Fibroblast of lung (primary cell): ENCODE measurements around the gene MYL10.

Source experiments
- CTCF ChIP-seq, 2 donors: IDR thresholded peaks in 1 of 2; conservative IDR thresholded peaks in 1 of 2; 1 replicate in 1 of 2; 2 replicates in 1 of 2; pipeline ENCODE4 v1.5.1; 2011 to 2012; ENCODE audit warnings: low read length in 2 of 2, control low read depth in 1 of 2, inconsistent platforms in 1 of 2, low read depth in 1 of 2, mild to moderate bottlenecking in 1 of 2
- EZH2 ChIP-seq: IDR thresholded peaks from 2 replicates; pipeline ENCODE4 v1.5.1; 2012; ENCODE audit warnings: low read length, control low read depth, mild to moderate bottlenecking; ENCODE audit errors: missing control alignments

GRCh38 chr7:101651112-101651511 lies 22.0 kb upstream of the MYL10 start:
- TF ChIP-seq EZH2: no peak
- TF ChIP-seq CTCF (conservative IDR thresholded peaks at IDR 0.05 in 1 of 2, IDR thresholded peaks at IDR 0.05 in 1 of 2; ENCODE audit: low read depth in 1 of 2, low read length in 2 of 2): no peak
